SHP77 treated with DMSO at 0.1 percent for 48 hours (cell line): Measurements from ENCODE around the gene MDC1.
"Not testable (repeated sequence)": the region's sequence is repeated elsewhere in the genome, so short reads cannot be mapped to it uniquely, and the experiment has no call there.

Source experiments
- DNase-seq: peaks from one replicate; lab custom pipeline; 2025; lab: John Stamatoyannopoulos, UW

The MDC1 gene

GRCh38 chr6:30717129-30717844, at the start of gene MDC1:
TSS of gene MDC1 (minus strand) at chr6:30717281. CDS start at chr6:30715175, 2,106 bp downstream.
- peak; percentile 99 for DNase-seq

DNA sequence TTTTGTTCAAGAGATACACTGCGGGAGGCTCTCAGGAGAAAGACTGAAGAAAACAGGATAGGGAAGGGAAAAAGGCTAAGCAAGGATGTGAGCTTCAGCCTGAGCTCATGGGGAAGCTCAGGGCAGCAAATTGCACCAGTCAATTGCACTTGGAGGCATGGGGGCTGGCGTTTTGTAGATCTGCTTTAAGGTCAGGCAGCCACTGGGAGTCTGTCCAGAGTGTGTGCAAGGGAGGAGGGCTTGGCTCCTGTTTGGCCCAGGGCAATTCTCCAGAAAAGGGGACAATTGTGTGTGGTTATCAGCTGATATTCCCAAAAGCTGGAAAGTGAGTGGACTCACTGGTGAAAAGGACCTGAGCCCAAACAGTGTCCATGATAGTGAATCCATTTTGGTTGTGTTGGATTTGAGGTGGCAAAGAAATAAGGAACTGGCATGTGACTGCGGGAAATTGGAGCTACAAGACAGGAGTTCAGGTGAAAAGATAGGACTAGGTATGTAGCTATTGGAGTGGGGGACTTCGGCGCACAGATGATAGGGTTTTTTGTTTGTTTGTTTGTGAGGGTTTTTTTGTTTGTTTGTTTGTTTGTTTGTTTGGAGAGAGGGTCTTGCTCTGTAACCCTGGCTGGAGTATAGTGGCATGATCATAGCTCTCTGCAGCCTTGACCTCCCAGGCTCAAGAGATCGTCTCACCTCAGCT, 49.5 kb upstream of the MDC1 start:
- DNase-seq = no peak

GRCh38 chr6:30765495-30765894, 48.4 kb upstream of the MDC1 start:
- not testable (repeated sequence) for DNase-seq

- not testable (repeated sequence) for DNase-seq
Observed at GRCh38 chr6:30764490-30765043, 47.5 kb upstream of the MDC1 start.

GRCh38 chr6:30763618-30764489, 46.8 kb upstream of the MDC1 start:
- DNase-seq = no peak

DNA sequence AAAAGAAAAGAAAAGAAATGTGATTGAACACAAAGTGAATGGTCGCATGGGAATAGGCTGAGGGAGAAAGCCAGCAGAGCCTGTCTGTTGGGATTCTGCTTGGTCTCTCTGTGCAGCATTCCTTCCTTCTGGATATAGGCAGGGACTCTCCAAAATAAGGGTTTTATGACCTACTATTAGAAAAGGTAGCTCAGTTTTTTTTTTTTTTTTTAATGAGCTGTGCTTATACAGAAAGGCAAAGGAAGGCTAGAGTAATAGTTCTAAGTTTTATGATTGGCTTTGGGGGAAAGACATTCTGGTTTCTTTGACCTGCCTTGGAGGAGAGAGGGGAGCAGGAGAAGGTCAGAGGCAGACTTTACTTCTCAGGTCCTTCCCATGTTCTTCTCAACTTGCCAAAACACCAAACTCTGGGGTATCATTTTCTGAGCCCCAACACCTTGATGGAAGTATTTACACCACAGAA, 46.1 kb upstream of the MDC1 start:
- DNase-seq = no peak

GRCh38 chr6:30761791-30762429, 44.8 kb upstream of the MDC1 start:
- no peak for DNase-seq

DNA sequence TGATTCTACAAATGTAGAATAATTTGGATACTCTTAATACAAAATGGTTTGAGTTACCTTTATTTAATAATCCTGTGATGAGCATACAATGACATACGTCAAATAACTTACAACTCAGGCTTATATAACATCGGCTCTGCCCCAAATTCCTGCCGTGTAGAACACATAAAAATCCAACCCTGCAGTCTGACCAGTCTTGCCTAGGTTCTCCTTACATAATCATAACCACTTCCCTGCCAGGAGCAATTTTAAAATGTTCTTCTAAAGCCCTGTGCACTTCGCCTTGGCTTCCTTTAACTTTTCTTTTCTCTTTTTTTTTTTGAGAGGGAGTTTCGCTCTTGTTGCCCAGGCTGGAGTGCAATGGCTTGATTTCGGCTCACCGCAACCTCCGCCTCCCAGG, 43.5 kb upstream of the MDC1 start:
- no peak for DNase-seq

- no peak for DNase-seq
Observed at GRCh38 chr6:30759575-30760239, 42.6 kb upstream of the MDC1 start.

- DNase-seq = no peak
Observed at GRCh38 chr6:30757261-30757904, 40.3 kb upstream of the MDC1 start.

- not testable (repeated sequence) for DNase-seq
Observed at GRCh38 chr6:30756405-30757003, 39.4 kb upstream of the MDC1 start.

GRCh38 chr6:30754631-30755030, 37.5 kb upstream of the MDC1 start:
- DNase-seq = no peak

GRCh38 chr6:30752157-30752927, 35.3 kb upstream of the MDC1 start:
- DNase-seq = no peak

DNA sequence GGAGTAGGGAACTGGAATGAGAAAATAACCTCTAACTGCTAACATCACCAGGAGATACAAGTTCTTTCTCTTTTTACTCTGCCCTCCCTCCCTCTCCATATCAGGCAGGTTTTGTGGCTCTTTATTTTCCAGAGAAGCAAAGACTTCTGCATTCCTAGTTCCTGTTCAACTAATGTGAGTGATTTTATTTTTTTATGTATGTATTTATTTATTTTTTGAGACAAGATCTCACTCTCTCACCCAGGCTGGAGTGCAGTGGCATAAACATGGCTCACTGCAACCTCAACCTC, 33.2 kb upstream of the MDC1 start:
- no peak for DNase-seq

- DNase-seq = no peak
Observed at GRCh38 chr6:30749554-30750378, 32.7 kb upstream of the MDC1 start.

DNA sequence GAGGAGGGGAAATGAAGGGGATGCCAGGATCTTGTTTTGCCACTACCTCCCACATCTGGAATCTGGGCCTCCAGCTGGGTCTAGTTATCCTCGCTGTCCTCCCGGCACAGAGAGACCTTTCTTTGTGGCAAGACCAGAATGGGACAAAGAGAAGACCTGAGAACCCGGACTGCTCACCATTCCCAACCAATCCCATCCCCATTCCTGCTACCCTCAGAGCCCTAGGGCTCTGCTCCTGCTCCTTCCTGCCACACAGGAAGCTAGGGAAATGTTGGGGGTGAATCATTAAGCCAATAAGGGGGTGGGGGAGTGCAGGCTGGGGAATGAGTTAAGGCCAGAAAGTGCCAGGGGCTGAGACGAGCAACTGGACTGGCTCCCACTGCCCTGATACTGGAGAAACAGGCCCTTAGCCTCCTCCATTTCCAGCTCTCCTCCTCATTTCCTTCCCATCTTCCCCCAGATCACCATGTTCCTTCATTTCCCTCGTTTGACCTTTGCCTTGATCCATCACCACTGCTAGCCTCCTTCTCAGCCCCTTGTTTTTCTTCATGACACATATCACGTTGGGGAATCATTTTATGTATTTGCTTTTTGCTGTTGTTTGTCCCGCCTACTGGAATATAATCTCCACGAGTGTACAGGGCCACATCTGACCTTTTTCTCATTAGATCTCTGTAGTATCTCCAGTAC, 31.9 kb upstream of the MDC1 start:
- DNase-seq = no peak

GRCh38 chr6:30747902-30748769, 31.1 kb upstream of the MDC1 start:
- no peak for DNase-seq
